ENCODE measurements around the gene LZTR1.
A peak's percentile ranks its signal among the peaks of the same experiment; 100 is the strongest.
"Not testable (repeated sequence)": the region's sequence is repeated elsewhere in the genome, so short reads cannot be mapped to it uniquely, and the experiment has no call there.

The LZTR1 gene

GRCh38 chr22:21000987-21001600 lies 19.0 kb downstream of the LZTR1 start:
- Histone ChIP-seq H3K9ac (peak overlapping the region; percentile 92), H3K27me3 (ENCODE audit: insufficient read depth, low read depth) (no peaks in the 10 kb centered on the region), H2AFZ (ENCODE audit: low read depth) (peak overlapping the region; percentile 87), H3K79me2 (ENCODE audit: insufficient read depth, low read depth) (peaks cover 23% of the 10 kb centered on the region; the same call in 1 of the 2 replicates), H4K20me1 (ENCODE audit: insufficient read depth) (no peaks in the 10 kb centered on the region), H3K4me3 (IDR thresholded peaks at IDR 0.05; ENCODE audit: insufficient read depth, low read depth, low read length) (peak overlapping the region; percentile 52), H3K4me1 (ENCODE audit: low read depth, poor library complexity, severe bottlenecking) (peaks cover 18% of the 10 kb centered on the region), H3K36me3 (ENCODE audit: insufficient read depth) (no peaks in the 10 kb centered on the region), H3K4me2 (peak overlapping the region; percentile 69), H3K27ac (peak overlapping the region; percentile 94)
- TF ChIP-seq CTCF (conservative IDR thresholded peaks at IDR 0.05; ENCODE audit: low read depth, low read length), result no peak

DNA sequence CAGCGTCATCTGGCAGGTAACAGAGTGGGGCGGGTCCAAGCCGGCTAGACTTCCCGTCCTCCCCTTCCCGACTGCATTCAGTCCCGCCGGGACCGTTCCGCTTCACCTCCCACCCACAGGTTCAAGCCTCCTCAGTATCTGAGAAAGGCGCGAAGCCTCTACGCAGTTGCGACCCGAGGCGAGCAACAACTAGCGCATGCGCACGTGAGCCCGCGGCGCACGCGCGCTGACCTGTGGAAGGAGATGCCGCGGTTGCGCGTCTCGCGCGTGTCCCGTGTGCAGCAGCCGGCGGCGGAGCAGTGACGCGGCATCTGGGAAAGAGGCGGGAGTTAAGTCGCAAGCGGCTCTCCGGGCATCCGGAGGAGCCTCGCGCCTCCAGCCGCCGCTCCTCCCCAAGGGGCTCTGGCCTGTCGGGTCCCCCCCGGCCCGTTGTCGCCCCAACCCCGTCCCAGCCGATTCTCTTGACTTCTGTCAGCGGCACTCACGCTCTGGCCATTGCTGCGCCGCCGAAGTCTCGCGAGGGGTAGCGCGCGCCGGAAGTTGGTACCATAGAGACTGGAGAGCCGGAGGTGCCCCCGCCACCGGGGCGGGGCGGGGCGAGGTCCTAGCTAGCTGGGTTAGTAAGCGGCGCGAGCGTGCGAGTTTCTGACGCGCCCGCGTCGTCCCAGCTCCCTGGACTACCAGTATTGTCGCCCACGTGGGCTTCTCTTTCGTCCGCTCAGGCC lies 19.7 kb downstream of the LZTR1 start, which contains the start of gene THAP7:
Gene THAP7, minus strand, starts transcription at position 518 of the 725 bp plus-strand sequence. Its CDS starts 207 bp downstream, at position 311.
- Histone ChIP-seq H3K27ac (peak within 1 kb of the TSS; percentile 94), H3K27me3 (ENCODE audit: insufficient read depth, low read depth) (no peaks in the 10 kb centered on the region), H3K79me2 (ENCODE audit: insufficient read depth, low read depth) (peaks cover 23% of the 10 kb centered on the region; the same call in 1 of the 2 replicates), H3K4me3 (IDR thresholded peaks at IDR 0.05; ENCODE audit: insufficient read depth, low read depth, low read length) (peak within 1 kb of the TSS; percentile 52), H3K36me3 (ENCODE audit: insufficient read depth) (no peaks in the 10 kb centered on the region), H3K9ac (peak within 1 kb of the TSS; percentile 92), H3K4me1 (ENCODE audit: low read depth, poor library complexity, severe bottlenecking) (peaks cover 18% of the 10 kb centered on the region), H2AFZ (ENCODE audit: low read depth) (peak within 1 kb of the TSS; percentile 87), H4K20me1 (ENCODE audit: insufficient read depth) (no peaks in the 10 kb centered on the region), H3K4me2 (peak within 1 kb of the TSS; percentile 99)
- TF ChIP-seq CTCF (conservative IDR thresholded peaks at IDR 0.05; ENCODE audit: low read depth, low read length), result no peak

GRCh38 chr22:21003782-21004181 lies 21.7 kb downstream of the LZTR1 start:
- Histone ChIP-seq H4K20me1 (ENCODE audit: insufficient read depth) (no peaks in the 10 kb centered on the region), H3K27ac (no peak overlapping the region), H3K79me2 (ENCODE audit: insufficient read depth, low read depth) (peaks cover 23% of the 10 kb centered on the region; the same call in 1 of the 2 replicates), H3K36me3 (ENCODE audit: insufficient read depth) (no peaks in the 10 kb centered on the region), H2AFZ (ENCODE audit: low read depth) (no peak overlapping the region), H3K4me2 (peak overlapping the region; percentile 99; the same call in 1 of the 2 replicates), H3K9ac (no peak overlapping the region), H3K27me3 (ENCODE audit: insufficient read depth, low read depth) (peaks cover 3% of the 10 kb centered on the region; the same call in 1 of the 2 replicates), H3K4me1 (ENCODE audit: low read depth, poor library complexity, severe bottlenecking) (peaks cover 18% of the 10 kb centered on the region), H3K4me3 (IDR thresholded peaks at IDR 0.05; ENCODE audit: insufficient read depth, low read depth, low read length) (no peak overlapping the region)
- TF ChIP-seq CTCF (conservative IDR thresholded peaks at IDR 0.05; ENCODE audit: low read depth, low read length), result no peak

DNA sequence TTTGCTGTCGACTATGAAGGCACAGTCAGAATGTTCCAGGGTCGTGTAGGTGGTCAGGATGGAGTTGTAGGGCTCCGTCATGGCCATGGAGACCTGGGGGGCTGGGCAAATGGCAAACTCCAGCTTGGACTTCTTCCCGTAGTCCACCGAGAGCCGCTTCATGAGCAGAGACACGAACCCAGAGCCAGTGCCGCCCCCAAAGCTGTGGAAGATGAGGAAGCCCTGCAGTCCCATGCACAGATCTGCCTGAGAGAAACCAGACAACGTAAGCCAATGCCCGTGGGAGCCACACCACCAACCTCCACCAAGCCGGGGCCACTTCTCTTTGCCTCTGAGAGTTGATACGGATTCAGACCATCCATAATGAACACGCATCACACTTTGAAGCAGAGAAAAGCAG lies 27.1 kb downstream of the LZTR1 start:
- not testable (repeated sequence) for H3K27ac ChIP-seq; H4K20me1 ChIP-seq (ENCODE audit: insufficient read depth); H3K36me3 ChIP-seq (ENCODE audit: insufficient read depth); H3K4me2 ChIP-seq; H3K9ac ChIP-seq; H3K4me1 ChIP-seq (ENCODE audit: low read depth, poor library complexity, severe bottlenecking); H3K4me3 ChIP-seq (IDR thresholded peaks at IDR 0.05; ENCODE audit: insufficient read depth, low read depth, low read length); H3K79me2 ChIP-seq (ENCODE audit: insufficient read depth, low read depth); H2AFZ ChIP-seq (ENCODE audit: low read depth)
- peaks cover 12% of the 10 kb centered on the region; the same call in 1 of the 2 replicates for H3K27me3 ChIP-seq (ENCODE audit: insufficient read depth, low read depth)

Data from KMS-11 (cell line).